Breast epithelium (tissue), 4 donors: ENCODE results near the gene SH2D6. TPM values are rescaled to one million over a fixed set of nuclear protein-coding genes. Genes with fewer than 3 reads are reported as not detected.

Source experiments
- DNase-seq, 2 donors: peaks; one replicate each; pipeline ENCODE4 v3.0.0-alpha.2; 2019; ENCODE audit warnings: low spot score in 2 of 2
- H3K27ac ChIP-seq, 2 donors: fragments of 200-600 bp; sonication (generic) in 1 of 2; one replicate each; pipeline ENCODE4 v1.5.1; 2016 to 2019; ENCODE audit warnings: mild to moderate bottlenecking in 1 of 2
- H3K27me3 ChIP-seq, 2 donors: fragments of 200-600 bp; sonication (generic) in 1 of 2; one replicate each; pipeline versions ENCODE4 v1.5.1 to v1.6.0; 2017 to 2019; ENCODE audit warnings: control low read depth in 1 of 2, mild to moderate bottlenecking in 1 of 2
- H3K36me3 ChIP-seq: fragments of 200-600 bp; one replicate; pipeline ENCODE4 v1.5.1; 2019
- H3K4me1 ChIP-seq, 2 donors: fragments of 200-600 bp; sonication (generic); one replicate each; pipeline ENCODE4 v1.5.1; 2016 to 2019; ENCODE audit warnings: control low read depth in 1 of 2
- H3K4me3 ChIP-seq, 3 donors: fragments of 200-600 bp; sonication (generic); 1 replicate in 2 of 3; 2 replicates in 1 of 3; pipeline ENCODE4 v1.5.1; 2016 to 2019; ENCODE audit warnings: mild to moderate bottlenecking in 3 of 3, moderate library complexity in 2 of 3
- H3K9me3 ChIP-seq, 2 donors: fragments of 200-600 bp; sonication (generic) in 1 of 2; one replicate each; pipeline ENCODE4 v1.5.1; 2016 to 2019; ENCODE audit warnings: control low read depth in 1 of 2
- POLR2A ChIP-seq: fragments of 450-650 bp; IDR thresholded peaks from one replicate; pipeline ENCODE4 v1.6.1; 2016; ENCODE audit warnings: antibody characterized with exemption, mild to moderate bottlenecking, moderate library complexity
- POLR2AphosphoS5 ChIP-seq, 3 donors: sonication (generic); formaldehyde crosslinking; IDR thresholded peaks; one replicate each; pipeline ENCODE4 v1.6.1; 2017; ENCODE audit warnings: antibody characterized with exemption in 3 of 3
- intact Hi-C: fragments of 100-400 bp; cut with DNase I; formaldehyde crosslinking; loops from one replicate; pipeline ENCODE4 v1.15.1; 2023; ENCODE audit warnings: low total_unique reads
- total RNA-seq, 3 donors: library from RNA; depleted of rRNA; stranded (reverse); fragments of >200 nt; gene quantifications; one replicate each; pipeline ENCODE4 v1.1.0, GENCODE V29; 2016
- TF ChIP-seq, protein P1 (sequence below), 3 donors: fragments of 450-650 bp; IDR thresholded peaks; one replicate each; pipeline ENCODE4 v1.5.1; 2016 to 2017; ENCODE audit warnings: antibody characterized with exemption in 3 of 3, mild to moderate bottlenecking in 3 of 3, moderate library complexity in 3 of 3

SH2D6 gene
- total RNA-seq, 3 donors from 2014 or later: not detected

DNA sequence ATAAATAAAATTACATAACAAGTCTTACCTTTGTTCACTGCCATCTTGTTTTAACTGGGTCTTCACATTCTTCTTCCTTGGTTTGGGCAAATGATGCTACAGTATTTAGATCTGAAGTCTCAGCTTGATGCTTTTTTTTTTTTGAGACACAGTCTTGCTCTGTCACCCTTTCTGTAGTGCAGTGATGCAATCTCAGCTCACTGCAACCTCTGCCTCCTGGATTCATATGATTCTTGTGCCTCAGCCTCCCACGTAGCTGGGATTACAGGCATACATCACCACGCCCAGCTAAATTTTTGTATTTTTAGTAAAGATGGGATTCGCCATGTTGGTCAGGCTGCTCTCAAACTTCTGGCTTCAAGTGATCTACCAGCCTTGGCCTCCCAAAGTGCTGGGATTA is 67.3 kb downstream of the SH2D6 start:
- Histone ChIP-seq H3K27ac (no peak overlapping the region), H3K36me3 (no peaks in the 10 kb centered on the region), H3K4me3 (no peak overlapping the region), H3K4me1 (no peaks in the 10 kb centered on the region), H3K27me3 (no peaks in the 10 kb centered on the region), H3K9me3 (peaks cover 0 to 4% of the 10 kb centered on the region in 2 donors)
- DNase-seq: no peak
- intact Hi-C loops: no loop called here
- TF ChIP-seq POLR2A (no peak), POLR2AphosphoS5 (IDR thresholded peaks at IDR 0.05) (no peak)
- TF ChIP-seq, protein P1, sequence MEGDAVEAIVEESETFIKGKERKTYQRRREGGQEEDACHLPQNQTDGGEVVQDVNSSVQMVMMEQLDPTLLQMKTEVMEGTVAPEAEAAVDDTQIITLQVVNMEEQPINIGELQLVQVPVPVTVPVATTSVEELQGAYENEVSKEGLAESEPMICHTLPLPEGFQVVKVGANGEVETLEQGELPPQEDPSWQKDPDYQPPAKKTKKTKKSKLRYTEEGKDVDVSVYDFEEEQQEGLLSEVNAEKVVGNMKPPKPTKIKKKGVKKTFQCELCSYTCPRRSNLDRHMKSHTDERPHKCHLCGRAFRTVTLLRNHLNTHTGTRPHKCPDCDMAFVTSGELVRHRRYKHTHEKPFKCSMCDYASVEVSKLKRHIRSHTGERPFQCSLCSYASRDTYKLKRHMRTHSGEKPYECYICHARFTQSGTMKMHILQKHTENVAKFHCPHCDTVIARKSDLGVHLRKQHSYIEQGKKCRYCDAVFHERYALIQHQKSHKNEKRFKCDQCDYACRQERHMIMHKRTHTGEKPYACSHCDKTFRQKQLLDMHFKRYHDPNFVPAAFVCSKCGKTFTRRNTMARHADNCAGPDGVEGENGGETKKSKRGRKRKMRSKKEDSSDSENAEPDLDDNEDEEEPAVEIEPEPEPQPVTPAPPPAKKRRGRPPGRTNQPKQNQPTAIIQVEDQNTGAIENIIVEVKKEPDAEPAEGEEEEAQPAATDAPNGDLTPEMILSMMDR (IDR thresholded peaks at IDR 0.05): no peak

Other genes with a start within 250 kb of the SH2D6 start
- gene TGOLN2, start 90.7 kb upstream of the SH2D6 start, total RNA-seq: 100 to 1,000 TPM; 111 to 161 (median 117) TPM
- 100 to 1,000 TPM in 2 of 3 donors, 10 to 100 TPM in 1; 96.4 to 534 (median 101) TPM for gene RETSAT, start 64.2 kb upstream of the SH2D6 start, total RNA-seq
- gene ELMOD3, start 63.9 kb upstream of the SH2D6 start, total RNA-seq: 100 to 1,000 TPM in 1 of 3 donors, 10 to 100 TPM in 2; 42.9 to 149 (median 47.0) TPM
- gene CAPG, start 8.3 kb upstream of the SH2D6 start, total RNA-seq: 100 to 1,000 TPM; 102 to 254 (median 109) TPM
- gene MAT2A, start 120.5 kb downstream of the SH2D6 start, total RNA-seq: 100 to 1,000 TPM; 180 to 263 (median 236) TPM
- gene GGCX, start 142.8 kb downstream of the SH2D6 start, total RNA-seq: 10 to 100 TPM; 26.7 to 35.1 (median 31.8) TPM
- gene VAMP8, start 158.9 kb downstream of the SH2D6 start, total RNA-seq: 100 to 1,000 TPM in 1 of 3 donors, 10 to 100 TPM in 2; 23.2 to 127 (median 55.7) TPM
- gene VAMP5, start 165.7 kb downstream of the SH2D6 start, total RNA-seq: 10 to 100 TPM; 33.8 to 92.0 (median 50.8) TPM
- gene RNF181, start 177.0 kb downstream of the SH2D6 start, total RNA-seq: 100 to 1,000 TPM; 131 to 243 (median 161) TPM
- gene TMEM150A, start 184.0 kb downstream of the SH2D6 start, total RNA-seq: 10 to 100 TPM; 20.8 to 40.0 (median 22.6) TPM
- 10 to 100 TPM; 13.9 to 26.6 (median 16.1) TPM for gene C2orf68, start 193.4 kb downstream of the SH2D6 start, total RNA-seq
- 10 to 100 TPM; 53.6 to 71.7 (median 68.5) TPM for gene USP39, start 197.5 kb downstream of the SH2D6 start, total RNA-seq
- 1 to 10 TPM in 1 of 3 donors, not detected in 2; 3.7 TPM for gene SFTPB, start 249.5 kb downstream of the SH2D6 start, total RNA-seq